ENCODE measurements around the gene NKD2.
"Not testable (repeated sequence)": the region's sequence is repeated elsewhere in the genome, so short reads cannot be mapped to it uniquely, and the experiment has no call there.

The NKD2 gene

DNA sequence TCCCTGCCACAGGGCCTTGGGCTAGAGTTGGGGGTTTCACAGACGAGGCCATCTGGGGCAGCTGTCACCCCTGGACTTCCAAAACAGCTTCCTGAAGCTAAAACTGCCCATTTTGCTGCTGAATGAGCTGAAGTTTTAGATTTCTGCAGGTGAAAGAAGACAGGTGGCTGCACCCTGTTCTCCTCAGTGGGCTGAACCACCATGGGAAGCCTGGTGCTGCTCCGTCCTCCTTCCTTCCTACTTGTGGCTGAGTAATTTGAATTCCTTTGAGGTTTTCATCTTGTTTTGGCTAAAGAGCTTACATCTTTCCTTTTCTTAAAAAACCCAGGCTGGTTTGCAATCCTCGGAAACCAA lies 5.3 kb downstream of the NKD2 start:
- DNase-seq (ENCODE audit: low spot score): no peak

- no peak for DNase-seq (ENCODE audit: low spot score)
These were observed 5.7 kb downstream of the NKD2 start for GRCh38 chr5:1014346-1014745.

DNA sequence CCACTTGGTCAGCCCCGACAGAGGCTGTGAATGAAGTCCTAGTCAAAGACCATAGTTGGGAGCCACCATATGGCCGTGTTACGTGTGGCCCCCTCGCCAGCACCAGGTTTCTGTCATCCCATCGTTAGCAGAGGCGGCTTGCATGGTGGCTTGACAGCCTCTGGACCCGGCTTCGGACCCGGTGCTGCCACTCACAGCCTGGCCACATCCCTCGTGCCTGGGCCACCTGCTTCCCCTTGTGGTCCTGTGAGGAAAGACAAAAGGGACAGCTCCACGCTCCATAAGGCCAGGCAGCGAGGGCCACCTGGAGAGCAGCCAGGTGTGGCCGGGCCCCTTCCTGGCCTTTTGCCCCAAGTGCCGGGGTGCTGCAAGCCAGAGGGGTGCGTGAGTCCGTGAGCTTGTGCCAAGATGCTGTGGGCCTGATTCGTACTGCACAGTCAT lies 6.2 kb downstream of the NKD2 start:
- no peak for DNase-seq (ENCODE audit: low spot score)

DNA sequence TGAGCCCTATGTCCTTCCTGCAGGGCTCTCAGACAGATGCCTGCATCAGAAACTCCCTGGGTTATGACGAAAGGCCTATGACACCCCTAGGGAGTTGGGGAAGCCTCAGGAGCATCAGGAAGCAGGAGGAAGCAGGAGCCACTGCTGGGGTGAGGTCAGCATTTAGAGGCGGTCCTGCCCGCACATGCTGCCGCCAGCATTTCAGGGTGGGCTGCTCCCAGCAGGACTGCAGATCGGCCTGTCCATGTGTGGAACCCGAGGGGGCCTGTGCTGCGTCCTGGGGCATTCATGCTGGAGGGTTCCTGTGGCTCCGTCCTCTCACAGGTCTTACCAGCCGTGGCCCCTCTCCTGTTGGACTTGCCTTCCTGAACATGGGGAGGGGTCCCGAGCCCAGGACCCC lies 6.9 kb downstream of the NKD2 start:
- no peak for DNase-seq (ENCODE audit: low spot score)

GRCh38 chr5:1016036-1016435 lies 7.4 kb downstream of the NKD2 start:
- no peak for DNase-seq (ENCODE audit: low spot score)

GRCh38 chr5:1016476-1016875 lies 7.9 kb downstream of the NKD2 start:
- no peak for DNase-seq (ENCODE audit: low spot score)

GRCh38 chr5:1017056-1017455 lies 8.5 kb downstream of the NKD2 start:
- DNase-seq (ENCODE audit: low spot score): no peak

DNA sequence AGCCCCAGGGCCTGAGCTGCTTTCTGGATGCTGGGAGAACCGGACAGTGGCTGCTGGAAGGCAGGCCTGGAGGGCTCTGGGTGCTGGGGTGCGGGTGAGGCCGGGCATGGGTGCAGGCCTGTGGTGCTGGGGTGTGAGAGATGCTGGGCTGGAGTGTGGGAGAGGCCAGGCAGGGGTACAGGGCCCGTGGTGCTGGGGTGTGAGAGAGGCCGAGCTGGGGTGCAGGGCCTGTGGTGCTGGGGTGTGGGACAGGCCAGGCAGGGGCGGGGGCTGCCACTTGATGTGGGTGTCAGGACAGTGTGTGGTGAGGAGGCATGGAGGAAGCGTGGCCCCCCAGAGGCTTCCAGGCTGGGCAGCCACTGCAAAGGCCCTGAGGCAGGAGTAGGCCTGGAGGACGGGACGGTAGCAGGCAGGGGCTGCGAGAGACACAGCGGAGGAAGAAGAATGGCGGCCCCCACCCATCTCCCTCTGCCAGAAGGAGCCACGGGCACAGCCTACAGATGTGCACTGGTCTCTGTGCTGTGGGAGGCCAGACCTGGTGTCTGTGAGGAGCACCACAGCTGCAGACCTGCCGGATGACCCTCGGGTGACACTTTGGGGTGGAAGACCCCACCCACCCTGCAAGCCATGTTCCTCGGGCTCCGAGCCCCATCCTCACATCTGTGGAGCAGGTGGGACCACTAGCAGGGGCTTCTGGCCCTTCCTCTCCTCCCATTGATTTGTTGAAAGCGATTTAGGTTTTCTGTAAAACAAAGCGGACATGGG lies 9.3 kb downstream of the NKD2 start:
- no peak for DNase-seq (ENCODE audit: low spot score)

DNA sequence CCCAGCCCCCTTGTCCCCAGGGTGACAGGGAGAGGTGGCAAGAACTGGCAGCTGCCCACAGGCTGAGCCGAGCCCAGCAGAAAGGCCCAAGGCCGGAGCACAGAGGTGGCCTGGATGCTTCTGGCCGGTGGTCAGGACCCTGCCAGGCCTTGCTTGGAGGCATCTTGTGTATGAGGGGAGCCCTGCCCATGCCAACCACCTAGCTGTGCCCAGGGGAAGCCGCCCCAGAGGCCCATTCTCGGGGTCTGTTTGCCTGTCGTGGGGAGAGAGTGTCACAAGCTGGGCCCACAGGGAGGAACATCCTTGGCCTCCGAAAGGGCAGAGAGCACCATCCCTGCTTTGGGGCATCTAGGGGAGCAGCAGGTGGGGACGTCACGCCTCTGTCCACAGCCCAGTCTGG lies 10.0 kb downstream of the NKD2 start:
- DNase-seq (ENCODE audit: low spot score): no peak

- DNase-seq (ENCODE audit: low spot score): no peak
These were observed 10.7 kb downstream of the NKD2 start for GRCh38 chr5:1019001-1019905.

- DNase-seq (ENCODE audit: low spot score): no peak
These were observed 11.9 kb downstream of the NKD2 start for GRCh38 chr5:1020452-1020961.

- DNase-seq (ENCODE audit: low spot score): peak; percentile 37
These were observed 12.8 kb downstream of the NKD2 start for GRCh38 chr5:1021136-1021968.

GRCh38 chr5:1021969-1022336 lies 13.4 kb downstream of the NKD2 start:
- DNase-seq (ENCODE audit: low spot score): not testable (repeated sequence)

DNA sequence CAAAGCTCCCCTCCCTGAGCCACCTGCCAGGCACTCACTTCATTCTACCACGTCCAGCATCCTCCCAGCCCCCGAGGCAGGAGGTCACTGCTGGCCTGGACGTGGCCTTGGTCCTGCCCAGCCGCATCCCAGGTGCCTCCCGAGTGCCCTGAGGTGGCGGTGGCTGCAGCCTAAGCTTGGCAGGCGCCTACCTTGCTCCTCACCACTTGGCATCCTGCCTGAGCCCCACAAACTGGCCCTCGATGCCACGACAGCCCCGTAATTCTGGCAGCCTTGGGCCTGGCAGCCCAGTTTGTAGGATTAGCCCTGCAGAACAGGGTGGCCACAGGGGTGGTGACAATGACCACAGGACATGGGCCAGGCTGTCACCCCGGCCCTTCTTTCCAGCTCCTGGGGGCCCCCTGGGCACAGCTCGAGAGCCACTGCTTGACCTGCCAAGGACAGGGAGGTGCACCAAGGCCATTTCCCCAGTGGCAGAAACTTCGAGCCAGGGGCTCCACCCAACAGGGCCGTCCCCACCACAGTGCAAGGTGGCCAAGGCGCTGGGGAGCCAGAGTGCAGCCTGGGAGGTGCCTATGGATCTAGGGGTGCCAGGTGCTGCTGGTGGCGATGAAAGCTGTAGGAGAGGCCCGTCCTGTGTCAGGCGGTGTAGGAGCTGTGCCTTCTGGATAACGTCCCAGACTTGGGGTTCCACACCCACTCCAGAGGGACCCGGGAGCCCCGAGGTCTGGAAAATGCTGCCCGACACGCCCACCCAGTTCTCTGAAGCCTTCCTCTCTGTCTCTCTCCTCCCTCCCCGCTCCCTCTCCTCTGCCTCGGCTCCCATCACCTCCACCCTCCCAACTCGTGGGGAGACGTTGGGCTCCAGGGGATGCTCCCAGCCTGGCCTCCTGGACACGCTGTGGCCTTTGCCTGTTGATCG lies 18.4 kb downstream of the NKD2 start:
- DNase-seq (ENCODE audit: low spot score): no peak

- DNase-seq (ENCODE audit: low spot score): no peak
These were observed 19.2 kb downstream of the NKD2 start for GRCh38 chr5:1027631-1028441.

DNA sequence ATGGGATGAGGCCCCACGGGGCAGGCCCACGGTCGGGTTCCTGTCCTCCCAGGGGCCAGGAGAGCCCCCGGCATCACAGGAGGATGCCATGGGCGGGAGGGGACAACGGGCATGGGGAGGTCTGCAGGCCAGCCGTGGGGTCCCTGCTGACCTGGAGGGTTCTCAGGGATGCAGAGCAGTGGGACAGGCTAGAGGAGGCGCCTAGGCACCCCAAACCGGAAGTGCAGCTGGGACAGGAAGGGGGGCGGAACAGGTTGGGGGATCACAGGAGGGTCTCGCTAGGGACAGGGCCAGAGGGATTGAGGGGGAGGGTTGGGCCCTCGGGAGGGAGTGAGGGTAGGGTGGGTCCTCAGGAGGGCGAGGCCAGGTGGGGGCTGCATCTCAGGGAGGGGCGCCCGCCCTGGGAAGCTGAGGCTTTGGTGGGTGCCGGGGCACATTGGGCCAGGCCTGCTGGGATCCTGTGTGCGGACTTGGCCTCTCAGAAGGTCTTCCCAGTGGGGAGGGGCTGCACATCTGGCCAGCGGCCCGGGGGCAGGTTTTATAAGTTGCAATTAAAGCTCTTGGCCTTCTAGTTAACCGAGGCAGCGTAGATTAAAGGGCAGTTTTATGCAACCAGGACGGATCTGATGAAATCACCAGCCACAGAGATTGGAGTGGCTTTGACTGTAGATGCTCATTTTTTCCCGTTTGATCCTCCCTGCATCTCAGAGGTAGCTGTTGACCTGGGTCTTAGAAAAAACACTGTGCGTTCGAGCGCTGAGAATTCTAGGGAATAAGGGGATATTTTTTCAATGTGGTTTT lies 20.1 kb downstream of the NKD2 start:
- DNase-seq (ENCODE audit: low spot score): no peak

DNA sequence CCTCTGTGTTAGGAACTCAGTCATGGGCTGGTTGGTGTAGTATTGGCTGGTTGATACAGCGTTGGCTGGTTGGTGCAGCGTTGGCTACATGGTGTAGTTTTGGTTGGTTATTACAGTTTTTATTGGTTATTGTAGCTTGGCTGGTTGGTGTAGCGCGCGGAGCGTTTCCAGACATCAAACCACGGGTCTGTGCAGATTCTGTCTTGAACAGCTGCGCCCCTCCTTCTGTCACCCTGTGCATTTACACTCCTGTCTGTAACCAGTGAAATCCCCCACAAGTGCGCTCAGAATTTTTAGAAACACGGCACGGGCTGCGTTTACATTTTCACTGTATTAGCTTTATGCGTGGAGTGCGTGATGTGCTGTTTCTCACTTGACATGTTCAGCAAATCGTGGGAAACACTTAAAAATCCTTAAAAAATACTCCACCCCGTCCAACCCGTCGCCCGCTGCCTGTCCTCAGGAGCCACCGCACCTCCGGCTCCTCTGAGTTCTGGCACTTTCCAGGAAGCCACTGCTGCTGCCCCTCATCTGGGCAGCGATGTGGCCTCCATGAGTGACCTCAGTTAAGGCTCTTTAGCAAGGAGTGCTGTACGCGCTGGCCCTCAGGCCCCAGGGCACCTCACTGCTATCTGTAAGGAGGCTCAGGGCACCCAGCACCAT lies 20.8 kb downstream of the NKD2 start:
- no peak for DNase-seq (ENCODE audit: low spot score)

- DNase-seq (ENCODE audit: low spot score): no peak
These were observed 21.5 kb downstream of the NKD2 start for GRCh38 chr5:1029945-1030625.
